Measurements from ENCODE around the gene FRMD4A.

Gene FRMD4A

DNA sequence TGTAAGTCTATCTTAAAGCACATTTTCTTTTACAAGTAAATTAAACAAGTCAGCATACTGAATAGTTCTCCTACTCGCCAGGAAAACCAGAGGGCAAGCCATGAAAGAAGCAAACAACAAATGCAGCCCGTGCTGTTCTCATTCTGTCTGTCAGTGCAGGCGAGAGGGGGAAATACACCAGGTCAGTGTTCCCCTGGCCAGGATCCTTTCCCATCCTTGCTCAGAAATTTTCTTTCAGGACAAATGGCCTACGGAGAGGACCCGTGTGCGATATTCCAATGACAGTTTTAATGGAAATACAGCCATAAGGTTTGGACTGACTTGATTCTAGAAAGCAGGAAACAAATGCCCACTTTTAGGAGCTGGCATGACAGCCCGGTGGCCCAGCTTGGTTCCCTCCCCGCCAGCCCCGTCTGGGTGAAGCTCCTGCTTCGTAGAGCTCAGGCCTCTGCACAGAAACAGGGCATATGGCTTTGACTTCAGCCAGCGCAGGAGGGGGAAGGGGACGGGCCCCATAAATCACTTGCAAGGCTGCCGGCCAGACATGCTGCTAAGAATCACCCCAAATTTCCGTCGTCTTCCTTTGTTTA is 67.8 kb downstream of the FRMD4A start:
- no peak overlapping the region for H3K27ac ChIP-seq
- peaks cover 39% of the 10 kb centered on the region for H3K27me3 ChIP-seq
- no peaks in the 10 kb centered on the region for H3K9me3 ChIP-seq
- no peaks in the 10 kb centered on the region for H3K36me3 ChIP-seq
- H3K4me3 ChIP-seq (ENCODE audit: low read depth in 1 of 2, low read length in 1 of 2), result no peak overlapping the region
- TF ChIP-seq CTCF (IDR thresholded peaks at IDR 0.05), result no peak
- no peaks in the 10 kb centered on the region for H3K4me1 ChIP-seq (ENCODE audit: control insufficient read depth in 1 of 2, insufficient read depth in 1 of 2, low read depth in 1 of 2, low read length in 1 of 2)

DNA sequence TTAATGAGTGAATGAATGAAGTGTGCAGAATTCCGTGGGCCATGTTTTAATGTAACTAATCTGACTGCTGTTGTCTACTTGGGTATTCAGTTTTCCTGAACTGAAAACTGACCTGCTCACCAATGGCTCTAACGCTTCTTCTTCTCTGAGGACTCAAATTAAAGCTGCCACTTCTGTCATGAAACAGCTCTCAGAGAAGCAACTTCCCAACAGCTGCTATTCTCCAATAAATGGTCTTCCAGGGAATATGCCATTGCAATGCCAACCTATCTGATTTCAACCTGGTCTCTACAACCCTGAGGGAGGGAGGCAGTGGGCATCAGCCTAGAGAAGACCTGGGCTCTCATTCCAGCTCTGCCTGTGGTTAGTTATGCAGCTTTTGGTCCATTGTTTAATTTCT is 69.4 kb downstream of the FRMD4A start:
- Histone ChIP-seq H3K4me3 (ENCODE audit: low read depth in 1 of 2, low read length in 1 of 2) (no peak overlapping the region), H3K4me1 (ENCODE audit: control insufficient read depth in 1 of 2, insufficient read depth in 1 of 2, low read depth in 1 of 2, low read length in 1 of 2) (no peaks in the 10 kb centered on the region), H3K27me3 (peaks cover 45% of the 10 kb centered on the region), H3K9me3 (no peaks in the 10 kb centered on the region), H3K36me3 (no peaks in the 10 kb centered on the region), H3K27ac (no peak overlapping the region)
- TF ChIP-seq CTCF (IDR thresholded peaks at IDR 0.05), result no peak

DNA sequence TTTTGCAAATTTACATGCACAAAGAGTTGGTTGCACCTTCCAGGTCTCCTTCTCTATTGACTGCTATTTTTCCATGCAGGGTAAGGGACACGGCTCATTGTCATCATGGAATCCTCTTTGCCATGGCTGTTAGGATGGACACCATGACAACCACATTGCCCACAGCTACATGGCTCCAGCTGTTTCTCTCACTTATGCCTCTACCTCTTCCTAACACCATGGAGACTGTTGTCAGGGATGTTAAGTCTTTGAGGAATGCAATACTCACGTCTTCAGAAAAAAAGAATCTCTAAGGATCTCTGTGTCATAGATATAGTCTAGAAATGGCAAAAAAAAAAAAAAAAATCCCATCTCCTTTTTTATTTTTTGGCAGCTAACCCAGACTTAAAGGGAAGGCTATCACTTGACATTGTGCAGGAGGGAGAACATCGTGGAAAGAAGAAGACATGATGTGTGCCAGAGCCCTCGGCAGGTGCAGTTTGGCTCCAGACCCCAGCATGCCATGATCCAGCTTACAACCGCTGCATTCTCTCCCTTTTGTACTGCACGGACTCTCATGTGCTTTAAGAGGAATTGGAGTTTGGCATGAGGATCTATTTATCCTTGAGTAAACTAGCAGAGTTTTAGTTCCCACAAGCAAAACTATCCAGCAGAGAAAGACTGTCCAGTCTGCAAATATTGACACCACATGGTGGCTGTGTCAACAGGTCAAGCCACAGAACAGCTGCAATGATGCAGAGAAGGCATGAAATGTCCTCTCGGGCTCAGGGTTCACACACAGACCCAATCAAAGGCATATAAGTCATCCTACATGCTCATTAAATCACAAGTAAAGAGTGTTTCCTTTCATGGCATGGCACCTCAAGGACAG is 70.8 kb downstream of the FRMD4A start:
- H3K4me1 ChIP-seq (ENCODE audit: control insufficient read depth in 1 of 2, insufficient read depth in 1 of 2, low read depth in 1 of 2, low read length in 1 of 2), result no peaks in the 10 kb centered on the region
- peaks cover 48% of the 10 kb centered on the region for H3K27me3 ChIP-seq
- no peaks in the 10 kb centered on the region for H3K36me3 ChIP-seq
- TF ChIP-seq CTCF (IDR thresholded peaks at IDR 0.05), result no peak
- no peaks in the 10 kb centered on the region for H3K9me3 ChIP-seq
- no peak overlapping the region for H3K4me3 ChIP-seq (ENCODE audit: low read depth in 1 of 2, low read length in 1 of 2)
- H3K27ac ChIP-seq, result no peak overlapping the region

- H3K4me3 ChIP-seq (ENCODE audit: low read depth in 1 of 2, low read length in 1 of 2), result no peak overlapping the region
- H3K27ac ChIP-seq, result no peak overlapping the region
- TF ChIP-seq CTCF (IDR thresholded peaks at IDR 0.05), result no peak
- H3K27me3 ChIP-seq, result peaks cover 25% of the 10 kb centered on the region
- H3K36me3 ChIP-seq, result no peaks in the 10 kb centered on the region
- H3K4me1 ChIP-seq (ENCODE audit: control insufficient read depth in 1 of 2, insufficient read depth in 1 of 2, low read depth in 1 of 2, low read length in 1 of 2), result no peaks in the 10 kb centered on the region
- H3K9me3 ChIP-seq, result no peaks in the 10 kb centered on the region
Observed at GRCh38 chr10:14254368-14254767, 76.4 kb downstream of the FRMD4A start.

- Histone ChIP-seq H3K36me3 (no peaks in the 10 kb centered on the region), H3K4me3 (ENCODE audit: low read depth in 1 of 2, low read length in 1 of 2) (no peak overlapping the region), H3K4me1 (ENCODE audit: control insufficient read depth in 1 of 2, insufficient read depth in 1 of 2, low read depth in 1 of 2, low read length in 1 of 2) (no peaks in the 10 kb centered on the region), H3K27ac (no peak overlapping the region), H3K9me3 (no peaks in the 10 kb centered on the region), H3K27me3 (peaks cover 25% of the 10 kb centered on the region)
- no peak for TF ChIP-seq CTCF (IDR thresholded peaks at IDR 0.05)
Observed at GRCh38 chr10:14253711-14254110, 77.0 kb downstream of the FRMD4A start.
